Measurements from ENCODE around the gene MGAT1.
"Not testable (repeated sequence)": the region's sequence is repeated elsewhere in the genome, so short reads cannot be mapped to it uniquely, and the experiment has no call there.

The MGAT1 gene

GRCh38 chr5:180837478-180837877 is 34.9 kb upstream of the MGAT1 start:
- H3K4me1 ChIP-seq (ENCODE audit: control insufficient read depth in 2 of 2, insufficient read depth in 2 of 2, low read length in 2 of 2) = peaks cover 4% of the 10 kb centered on the region in 2 donors
- no peaks in the 10 kb centered on the region for H3K27me3 ChIP-seq (ENCODE audit: control insufficient read depth in 2 of 2, insufficient read depth in 2 of 2, low read length in 2 of 2)
- no peak overlapping the region for H3K4me3 ChIP-seq (ENCODE audit: low read length in 2 of 2)

DNA sequence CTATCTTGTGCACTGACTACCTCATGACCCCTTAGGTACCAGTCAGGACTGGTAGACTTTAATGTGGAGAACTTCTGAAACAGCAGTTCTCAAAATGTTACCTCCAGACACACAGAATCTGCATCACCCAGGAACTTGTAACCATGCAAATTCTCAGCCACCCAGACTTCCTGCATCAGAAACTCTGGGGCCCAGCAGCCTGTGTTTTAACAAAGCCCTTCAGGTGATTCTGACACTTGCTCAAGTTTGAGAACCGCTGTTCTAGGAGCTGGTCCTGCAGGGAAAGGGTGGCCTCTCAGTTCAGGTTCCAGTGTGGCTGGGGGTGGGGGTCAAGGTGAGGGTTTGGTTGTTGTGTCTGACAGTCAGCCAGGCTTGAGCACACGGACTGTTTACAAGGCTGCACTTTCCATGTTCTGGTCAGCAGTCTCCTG is 30.0 kb upstream of the MGAT1 start:
- Histone ChIP-seq H3K4me1 (ENCODE audit: control insufficient read depth in 2 of 2, insufficient read depth in 2 of 2, low read length in 2 of 2) (peaks cover 12 to 17% of the 10 kb centered on the region in 2 donors), H3K27ac (ENCODE audit: low read depth in 2 of 2, low read length in 2 of 2) (peak overlapping the region in 1 of 2 donors; percentile 97), H3K4me3 (ENCODE audit: low read length in 2 of 2) (peak overlapping the region; percentile 86 to 93), H3K36me3 (ENCODE audit: control insufficient read depth in 2 of 2, insufficient read depth in 2 of 2, low read length in 2 of 2) (peaks cover 19 to 26% of the 10 kb centered on the region in 2 donors), H3K9me3 (ENCODE audit: control insufficient read depth in 2 of 2, low read length in 2 of 2) (no peaks in the 10 kb centered on the region), H3K9ac (ENCODE audit: low read depth in 1 of 2, low read length in 2 of 2) (peak overlapping the region in 1 of 2 donors; percentile 97), H3K27me3 (ENCODE audit: control insufficient read depth in 2 of 2, insufficient read depth in 2 of 2, low read length in 2 of 2) (no peaks in the 10 kb centered on the region)

More at GRCh38 chr5:180837478-180837877, 34.9 kb upstream of the MGAT1 start:
- peaks cover 19 to 23% of the 10 kb centered on the region in 2 donors for H3K36me3 ChIP-seq (ENCODE audit: control insufficient read depth in 2 of 2, insufficient read depth in 2 of 2, low read length in 2 of 2)
- no peak overlapping the region for H3K27ac ChIP-seq (ENCODE audit: low read depth in 2 of 2, low read length in 2 of 2)
- no peaks in the 10 kb centered on the region for H3K9me3 ChIP-seq (ENCODE audit: control insufficient read depth in 2 of 2, low read length in 2 of 2)
- no peak overlapping the region for H3K9ac ChIP-seq (ENCODE audit: low read depth in 1 of 2, low read length in 2 of 2)

GRCh38 chr5:180831139-180832093 is 28.8 kb upstream of the MGAT1 start:
- peaks cover 12 to 17% of the 10 kb centered on the region in 2 donors for H3K4me1 ChIP-seq (ENCODE audit: control insufficient read depth in 2 of 2, insufficient read depth in 2 of 2, low read length in 2 of 2)

GRCh38 chr5:180830253-180831138 is 27.9 kb upstream of the MGAT1 start:
- Histone ChIP-seq H3K36me3 (ENCODE audit: control insufficient read depth in 2 of 2, insufficient read depth in 2 of 2, low read length in 2 of 2) (peaks cover 9 to 13% of the 10 kb centered on the region in 2 donors), H3K27ac (ENCODE audit: low read depth in 2 of 2, low read length in 2 of 2) (peak overlapping the region; percentile 97), H3K4me1 (ENCODE audit: control insufficient read depth in 2 of 2, insufficient read depth in 2 of 2, low read length in 2 of 2) (peaks cover 12 to 22% of the 10 kb centered on the region in 2 donors), H3K9me3 (ENCODE audit: control insufficient read depth in 2 of 2, low read length in 2 of 2) (no peaks in the 10 kb centered on the region), H3K9ac (ENCODE audit: low read depth in 1 of 2, low read length in 2 of 2) (peak overlapping the region; percentile 97 to 99), H3K4me3 (ENCODE audit: low read length in 2 of 2) (peak overlapping the region; percentile 86 to 93), H3K27me3 (ENCODE audit: control insufficient read depth in 2 of 2, insufficient read depth in 2 of 2, low read length in 2 of 2) (no peaks in the 10 kb centered on the region)

More at GRCh38 chr5:180831139-180832093, 28.8 kb upstream of the MGAT1 start:
- Histone ChIP-seq H3K9me3 (ENCODE audit: control insufficient read depth in 2 of 2, low read length in 2 of 2) (no peaks in the 10 kb centered on the region), H3K4me3 (ENCODE audit: low read length in 2 of 2) (peak overlapping the region; percentile 86 to 93), H3K9ac (ENCODE audit: low read depth in 1 of 2, low read length in 2 of 2) (peak overlapping the region; percentile 97 to 99), H3K36me3 (ENCODE audit: control insufficient read depth in 2 of 2, insufficient read depth in 2 of 2, low read length in 2 of 2) (peaks cover 15 to 20% of the 10 kb centered on the region in 2 donors), H3K27me3 (ENCODE audit: control insufficient read depth in 2 of 2, insufficient read depth in 2 of 2, low read length in 2 of 2) (no peaks in the 10 kb centered on the region), H3K27ac (ENCODE audit: low read depth in 2 of 2, low read length in 2 of 2) (peak overlapping the region; percentile 97)

GRCh38 chr5:180829726-180830125 is 27.1 kb upstream of the MGAT1 start:
- peak overlapping the region in 1 of 2 donors; percentile 99 for H3K9ac ChIP-seq (ENCODE audit: low read depth in 1 of 2, low read length in 2 of 2)
- peaks cover 12 to 23% of the 10 kb centered on the region in 2 donors for H3K4me1 ChIP-seq (ENCODE audit: control insufficient read depth in 2 of 2, insufficient read depth in 2 of 2, low read length in 2 of 2)
- H3K36me3 ChIP-seq (ENCODE audit: control insufficient read depth in 2 of 2, insufficient read depth in 2 of 2, low read length in 2 of 2) = peaks cover 4 to 7% of the 10 kb centered on the region in 2 donors
- H3K27me3 ChIP-seq (ENCODE audit: control insufficient read depth in 2 of 2, insufficient read depth in 2 of 2, low read length in 2 of 2) = no peaks in the 10 kb centered on the region
- H3K9me3 ChIP-seq (ENCODE audit: control insufficient read depth in 2 of 2, low read length in 2 of 2) = no peaks in the 10 kb centered on the region
- H3K27ac ChIP-seq (ENCODE audit: low read depth in 2 of 2, low read length in 2 of 2) = peak overlapping the region; percentile 97
- H3K4me3 ChIP-seq (ENCODE audit: low read length in 2 of 2) = peak overlapping the region; percentile 86 to 93

DNA sequence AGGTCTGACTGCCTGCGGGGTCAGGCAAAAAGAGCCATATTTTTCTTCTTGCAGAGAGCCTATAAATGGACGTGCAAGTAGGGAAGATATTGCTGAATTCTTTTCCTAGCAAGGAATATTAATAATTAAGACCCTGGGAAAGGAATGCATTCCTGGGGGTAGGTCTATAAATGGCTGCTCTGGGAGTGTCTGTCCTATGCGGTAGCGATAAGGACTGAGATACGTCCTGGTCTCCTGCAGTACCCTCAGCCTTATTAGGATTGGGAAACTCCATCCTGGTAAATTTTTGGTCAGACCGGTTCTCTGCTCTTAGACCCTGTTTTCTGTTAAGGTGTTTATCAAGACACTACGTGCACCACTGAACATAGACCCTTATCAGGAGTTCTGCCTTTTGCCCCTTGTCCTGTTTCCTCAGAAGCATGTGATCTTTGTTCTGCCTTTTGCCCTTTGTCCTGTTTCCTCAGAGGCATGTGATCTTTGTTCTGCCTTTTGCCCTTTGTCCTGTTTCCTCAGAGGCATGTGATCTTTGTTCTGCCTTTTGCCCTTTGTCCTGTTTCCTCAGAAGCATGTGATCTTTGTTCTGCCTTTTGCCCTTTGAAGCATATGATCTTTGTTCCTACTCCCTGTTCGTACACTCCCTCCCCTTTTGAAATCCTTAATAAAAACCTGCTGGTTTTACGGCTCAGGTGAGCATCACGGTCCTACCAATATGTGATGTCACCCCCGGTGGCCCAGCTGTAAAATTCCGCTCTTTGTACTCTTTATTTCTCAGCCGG is 26.3 kb upstream of the MGAT1 start:
- H3K9me3 ChIP-seq (ENCODE audit: control insufficient read depth in 2 of 2, low read length in 2 of 2); H3K36me3 ChIP-seq (ENCODE audit: control insufficient read depth in 2 of 2, insufficient read depth in 2 of 2, low read length in 2 of 2); H3K27me3 ChIP-seq (ENCODE audit: control insufficient read depth in 2 of 2, insufficient read depth in 2 of 2, low read length in 2 of 2); H3K4me3 ChIP-seq (ENCODE audit: low read length in 2 of 2); H3K9ac ChIP-seq (ENCODE audit: low read depth in 1 of 2, low read length in 2 of 2): not testable (repeated sequence)
- Histone ChIP-seq H3K27ac (ENCODE audit: low read depth in 2 of 2, low read length in 2 of 2) (peak overlapping the region; percentile 97), H3K4me1 (ENCODE audit: control insufficient read depth in 2 of 2, insufficient read depth in 2 of 2, low read length in 2 of 2) (peaks cover 16 to 23% of the 10 kb centered on the region in 2 donors)

DNA sequence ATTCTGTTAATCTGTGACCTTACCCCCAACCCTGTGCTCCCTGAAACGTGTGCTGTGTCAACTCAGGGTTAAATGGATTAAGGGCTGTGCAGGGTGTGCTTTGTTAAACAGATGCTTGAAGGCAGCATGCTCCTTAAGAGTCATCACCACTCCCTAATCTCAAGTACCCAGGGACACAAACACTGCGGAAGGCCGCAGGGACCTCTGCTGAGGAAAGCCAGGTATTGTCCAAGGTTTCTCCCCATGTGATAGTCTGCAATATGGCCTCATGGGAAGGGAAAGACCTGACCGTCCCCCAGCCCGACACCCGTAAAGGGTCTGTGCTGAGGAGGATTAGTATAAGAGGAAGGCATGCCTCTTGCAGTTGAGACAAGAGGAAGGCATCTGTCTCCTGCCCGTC is 24.8 kb upstream of the MGAT1 start:
- H3K27me3 ChIP-seq (ENCODE audit: control insufficient read depth in 2 of 2, insufficient read depth in 2 of 2, low read length in 2 of 2); H3K4me3 ChIP-seq (ENCODE audit: low read length in 2 of 2); H3K9me3 ChIP-seq (ENCODE audit: control insufficient read depth in 2 of 2, low read length in 2 of 2); H3K9ac ChIP-seq (ENCODE audit: low read depth in 1 of 2, low read length in 2 of 2); H3K36me3 ChIP-seq (ENCODE audit: control insufficient read depth in 2 of 2, insufficient read depth in 2 of 2, low read length in 2 of 2); H3K27ac ChIP-seq (ENCODE audit: low read depth in 2 of 2, low read length in 2 of 2): not testable (repeated sequence)
- peaks cover 15 to 18% of the 10 kb centered on the region in 2 donors for H3K4me1 ChIP-seq (ENCODE audit: control insufficient read depth in 2 of 2, insufficient read depth in 2 of 2, low read length in 2 of 2)

- peaks cover 14 to 16% of the 10 kb centered on the region in 2 donors for H3K4me1 ChIP-seq (ENCODE audit: control insufficient read depth in 2 of 2, insufficient read depth in 2 of 2, low read length in 2 of 2)
- H3K9me3 ChIP-seq (ENCODE audit: control insufficient read depth in 2 of 2, low read length in 2 of 2) = no peaks in the 10 kb centered on the region
- peaks cover 0 to 3% of the 10 kb centered on the region in 2 donors for H3K36me3 ChIP-seq (ENCODE audit: control insufficient read depth in 2 of 2, insufficient read depth in 2 of 2, low read length in 2 of 2)
- peak overlapping the region in 1 of 2 donors; percentile 57 for H3K27ac ChIP-seq (ENCODE audit: low read depth in 2 of 2, low read length in 2 of 2)
- no peak overlapping the region for H3K4me3 ChIP-seq (ENCODE audit: low read length in 2 of 2)
- H3K9ac ChIP-seq (ENCODE audit: low read depth in 1 of 2, low read length in 2 of 2) = no peak overlapping the region
- no peaks in the 10 kb centered on the region for H3K27me3 ChIP-seq (ENCODE audit: control insufficient read depth in 2 of 2, insufficient read depth in 2 of 2, low read length in 2 of 2)
Observed at GRCh38 chr5:180825768-180826525, 23.3 kb upstream of the MGAT1 start.

Measured in mucosa of rectum (tissue), 2 donors.